SH-SY5Y (cell line): ENCODE data around the gene DNAJB12.

Experiments used
- GATA2 ChIP-seq: IDR thresholded peaks from 2 replicates; pipeline ENCODE4 v1.6.1; 2011; ENCODE audit warnings: mild to moderate bottlenecking, low read depth, low read length
- GATA3 ChIP-seq: IDR thresholded peaks from 2 replicates; pipeline ENCODE4 v1.6.1; 2011; ENCODE audit warnings: low read depth, mild to moderate bottlenecking, low read length, moderate library complexity

- no peak for TF ChIP-seq GATA2
- no peak for TF ChIP-seq GATA3
Measured at GRCh38 chr10:72328045-72328828, 26.5 kb downstream of the DNAJB12 start.
